Heart right ventricle (tissue), 16 donors: Measurements from ENCODE around the gene FRS3. TPM values are rescaled to one million over a fixed set of nuclear protein-coding genes. Genes with fewer than 3 reads are reported as not detected.

Experiments used
- ATAC-seq, 8 donors: fragments of 200-7000 bp; cut with Tn5 transposase; one replicate each; pipeline ENCODE4 v1.9.1; 2020; ENCODE audit warnings: mild to moderate bottlenecking in 8 of 8, moderate library complexity in 8 of 8, moderate number of reproducible peaks in 1 of 8
- DNase-seq, 2 donors: peaks; one replicate each; pipeline ENCODE4 v3.0.0-alpha.2; 2020
- H3K27ac ChIP-seq, 10 donors: fragments of 200-600 bp; sonication (generic) in 2 of 10; one replicate each; pipeline versions ENCODE4 v1.5.0 to v1.8.0; 2020 to 2022; ENCODE audit warnings: mild to moderate bottlenecking in 3 of 10
- H3K27me3 ChIP-seq, 7 donors: fragments of 200-600 bp; one replicate each; pipeline ENCODE4 v1.8.0; 2021 to 2022; ENCODE audit warnings: mild to moderate bottlenecking in 2 of 7
- H3K36me3 ChIP-seq, 9 donors: fragments of 200-600 bp; sonication (generic) in 1 of 9; one replicate each; pipeline versions ENCODE4 v1.5.0 to v1.8.0; 2020 to 2022; ENCODE audit warnings: mild to moderate bottlenecking in 2 of 9
- H3K4me1 ChIP-seq, 9 donors: fragments of 200-600 bp; sonication (generic) in 1 of 9; one replicate each; pipeline versions ENCODE4 v1.5.0 to v1.8.0; 2020 to 2022; ENCODE audit warnings: mild to moderate bottlenecking in 4 of 9
- H3K4me3 ChIP-seq, 10 donors: fragments of 200-600 bp; sonication (generic) in 2 of 10; one replicate each; pipeline versions ENCODE4 v1.5.0 to v1.8.0; 2020 to 2022; ENCODE audit warnings: mild to moderate bottlenecking in 7 of 10, moderate library complexity in 2 of 10
- H3K9me3 ChIP-seq, 11 donors: fragments of 200-600 bp in 10 of 11; sonication (generic) in 2 of 11; one replicate each; pipeline versions ENCODE4 v1.5.0 to v1.8.0; 2013 to 2022; ENCODE audit warnings: mild to moderate bottlenecking in 2 of 11, control low read depth in 1 of 11, moderate library complexity in 1 of 11
- CTCF ChIP-seq, 9 donors: fragments of 200-600 bp; sonication (generic) in 2 of 9; IDR thresholded peaks; one replicate each; pipeline versions ENCODE4 v1.5.0 to v1.8.0; 2021 to 2022; ENCODE audit warnings: antibody characterized with exemption in 9 of 9, mild to moderate bottlenecking in 5 of 9, moderate library complexity in 1 of 9
- WGBS, 2 donors: extraction: QIAGEN DNeasy Blood & Tissue Kit; methylation state at CpG; one replicate each; pipeline ENCODE4 v1.1.7; 2013; ENCODE audit warnings: inconsistent platforms in 1 of 2; 5-methylcytosine and 5-hydroxymethylcytosine counted together
- intact Hi-C, 10 donors: fragments of 100-400 bp; cut with DNase I; formaldehyde crosslinking; loops; one replicate each; pipeline versions ENCODE4 v1.11.1 to v1.14.2; 2022
- polyA plus RNA-seq, 2 donors: library from polyadenylated mRNA; stranded (reverse); fragments of 200-250 nt; gene quantifications; one replicate each; pipeline ENCODE4 v1.2.3, GENCODE V29; 2013
- total RNA-seq, 10 donors: library from RNA; stranded (reverse); fragmentation: NEBNext Ultra II Directional in 3 of 10; extraction: Animal tissue kit (Norgen Biotek cat#: 25700) in 3 of 10; gene quantifications; one replicate each; pipeline versions ENCODE4 v1.2.1 to v1.2.4, GENCODE V29; 2021 to 2023
- donor health status: Arrhythmogenic right ventricular cardiomyopathy.
- donor health status: ischemic (EF 13 %, LVEDD 7.1; RV severe dilation, severe dysfunction).
- donor health status: healthy with polysubstance abuse.
- donor health status: DM: no; HTN: yes; CAD: no.
- donor health status: DM: no; HTN: no; CAD: no.
- donor health status: ischemic (EF 25% LVEDD 6.9; RV normal size, moderate dysfunction).
- donor health status: ischemic (EF 25% LVEDD 5.7; RV mildly dilated, moderate dysfunction).
- donor health status: healthy.
- donor health status: DM: yes; HTN: yes; CAD: no.
- donor health status: Ischemic cardiomyopathy.
- donor health status: ischemic (EF 35%, LVEDD 5.7; RV mildly dilated, moderate dysfunction).
- donor health status: nonischemic (EF 11% LVEDD 7.7; RV severe dilation, severe dysfunction).
- donor health status: DM: yes; HTN: yes; CAD: no.
- donor health status: PGD.
- donor health status: ischemic (EF 29% LVEDD 5.4; RV normal size, mild dysfunction).
- donor health status: nonischemic (EF 23%, LVEDD 6.1; RV moderate dilation, normal function).

Gene FRS3
- total and polyA plus RNA-seq, 12 donors = 2.8 to 8.7 (median 5.8) TPM

DNA sequence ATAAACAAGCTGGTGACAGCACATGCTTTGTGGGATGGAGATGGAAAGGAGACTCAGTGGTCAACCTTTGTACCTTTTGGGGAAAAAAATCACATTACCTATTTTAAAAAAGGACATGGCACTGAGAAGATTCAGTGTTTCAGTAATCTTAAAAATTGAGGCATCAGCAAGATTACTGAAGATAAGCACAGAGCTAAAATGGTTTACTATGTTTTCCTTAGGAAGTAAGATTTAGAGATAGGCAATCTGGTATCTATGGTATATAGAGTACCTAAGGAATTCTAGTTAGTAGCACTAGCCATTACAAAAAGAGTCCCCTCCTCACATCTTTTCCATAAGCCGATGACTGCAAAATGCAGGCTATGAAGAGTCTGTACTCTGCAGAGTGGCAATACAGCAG, 43.5 kb upstream of the FRS3 start:
- intact Hi-C loops = no loop called here
- Histone ChIP-seq H3K27ac (no peak overlapping the region), H3K4me3 (no peak overlapping the region), H3K27me3 (no peaks in the 10 kb centered on the region), H3K9me3 (no peaks in the 10 kb centered on the region), H3K4me1 (peaks cover 0 to 3% (median 0%) of the 10 kb centered on the region in 9 donors), H3K36me3 (peaks cover 0 to 4% (median 0%) of the 10 kb centered on the region in 9 donors)
- ATAC-seq = no peak
- WGBS, 2 donors = 94 to 97% methylated on average over 1 of the region's 1 CpG
- no peak for TF ChIP-seq CTCF (IDR thresholded peaks at IDR 0.05)
- no peak for DNase-seq

DNA sequence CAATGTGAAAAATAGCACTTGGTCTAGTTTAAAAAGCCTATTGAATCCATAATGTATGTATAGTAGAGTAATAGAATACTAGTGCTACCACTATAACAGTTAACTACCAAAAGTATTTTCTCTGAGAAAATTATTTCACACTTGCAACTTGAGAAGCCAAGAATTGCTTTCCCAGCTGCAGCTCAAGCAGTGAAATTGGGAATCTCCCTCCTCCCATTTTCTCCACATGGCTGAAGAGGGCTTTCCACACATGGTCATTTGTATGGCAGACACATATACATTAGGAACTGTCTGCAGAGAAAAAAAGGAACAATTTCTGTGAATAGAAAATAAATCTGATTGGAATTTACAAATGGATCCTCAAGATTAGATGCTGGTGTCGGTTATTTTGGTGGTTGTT, 42.3 kb upstream of the FRS3 start:
- no peak for DNase-seq
- WGBS, 2 donors = 93 to 96% methylated on average over 1 of the region's 1 CpG
- H3K36me3 ChIP-seq = peaks cover 0 to 4% (median 0%) of the 10 kb centered on the region in 9 donors
- intact Hi-C loops = no loop called here
- no peak for ATAC-seq
- no peaks in the 10 kb centered on the region for H3K9me3 ChIP-seq
- no peak overlapping the region for H3K27ac ChIP-seq
- TF ChIP-seq CTCF (IDR thresholded peaks at IDR 0.05) = no peak
- H3K27me3 ChIP-seq = no peaks in the 10 kb centered on the region
- peaks cover 0 to 3% (median 0%) of the 10 kb centered on the region in 9 donors for H3K4me1 ChIP-seq
- no peak overlapping the region for H3K4me3 ChIP-seq

- WGBS, 2 donors = 94% methylated on average over 4 of the region's 4 CpGs
Observed at GRCh38 chr6:41821266-41821665, 41.6 kb upstream of the FRS3 start.

DNA sequence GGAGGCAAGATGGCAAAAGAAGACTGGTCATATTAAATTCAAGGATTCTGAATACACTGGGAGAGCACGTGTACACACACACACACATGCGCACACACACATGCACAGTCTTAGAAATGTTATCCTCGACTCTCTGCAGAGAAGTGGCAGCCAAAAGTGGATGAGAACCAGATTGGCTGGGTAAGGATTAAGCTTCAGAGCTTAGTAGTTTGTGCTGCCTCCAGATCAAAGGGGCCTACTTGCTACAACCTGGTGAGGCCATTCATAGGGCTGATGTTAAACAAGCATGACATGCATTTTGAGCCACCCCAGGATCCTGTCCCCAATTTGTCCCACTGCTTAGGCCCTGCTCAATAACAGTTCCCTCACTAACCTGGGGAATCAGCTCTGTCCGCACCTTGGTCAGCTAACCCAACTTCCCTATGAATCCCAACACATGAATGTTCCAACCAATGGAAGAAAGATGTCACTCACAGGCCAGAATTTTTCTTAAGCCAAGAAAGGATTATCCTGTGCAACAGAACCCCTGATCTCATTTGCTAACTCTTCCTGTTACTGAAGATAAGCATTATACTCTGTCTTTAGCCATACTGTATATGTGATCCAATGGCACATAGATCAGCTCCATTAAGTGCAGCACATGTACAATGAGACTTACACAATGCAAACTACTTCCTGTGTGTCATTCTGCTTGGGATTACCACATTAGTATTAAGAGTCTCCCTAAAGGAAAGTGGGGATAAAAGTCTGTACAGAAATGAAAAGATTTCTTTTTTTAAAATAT, 38.8 kb upstream of the FRS3 start:
- no peak overlapping the region for H3K4me3 ChIP-seq
- H3K27ac ChIP-seq = no peak overlapping the region
- H3K27me3 ChIP-seq = no peaks in the 10 kb centered on the region
- WGBS, 2 donors = 79 to 81% methylated on average over 4 of the region's 4 CpGs
- intact Hi-C loops = no loop called here
- H3K4me1 ChIP-seq = peaks cover 0 to 14% (median 1%) of the 10 kb centered on the region in 9 donors
- TF ChIP-seq CTCF (IDR thresholded peaks at IDR 0.05) = no peak
- DNase-seq (no peak), ATAC-seq (no peak)
- no peaks in the 10 kb centered on the region for H3K9me3 ChIP-seq
- H3K36me3 ChIP-seq = peaks cover 0 to 4% (median 0%) of the 10 kb centered on the region in 9 donors

More at GRCh38 chr6:41821266-41821665, 41.6 kb upstream of the FRS3 start:
- DNase-seq (no peak), ATAC-seq (no peak)
- intact Hi-C loops = no loop called here
- Histone ChIP-seq H3K36me3 (peaks cover 0 to 4% (median 0%) of the 10 kb centered on the region in 9 donors), H3K27me3 (no peaks in the 10 kb centered on the region), H3K4me1 (peaks cover 0 to 3% (median 0%) of the 10 kb centered on the region in 9 donors), H3K27ac (no peak overlapping the region), H3K9me3 (no peaks in the 10 kb centered on the region), H3K4me3 (no peak overlapping the region)
- no peak for TF ChIP-seq CTCF (IDR thresholded peaks at IDR 0.05)
